ENCODE results near the gene YIF1B.
"Not testable (repeated sequence)": the region's sequence is repeated elsewhere in the genome, so short reads cannot be mapped to it uniquely, and the experiment has no call there.

Gene YIF1B

DNA sequence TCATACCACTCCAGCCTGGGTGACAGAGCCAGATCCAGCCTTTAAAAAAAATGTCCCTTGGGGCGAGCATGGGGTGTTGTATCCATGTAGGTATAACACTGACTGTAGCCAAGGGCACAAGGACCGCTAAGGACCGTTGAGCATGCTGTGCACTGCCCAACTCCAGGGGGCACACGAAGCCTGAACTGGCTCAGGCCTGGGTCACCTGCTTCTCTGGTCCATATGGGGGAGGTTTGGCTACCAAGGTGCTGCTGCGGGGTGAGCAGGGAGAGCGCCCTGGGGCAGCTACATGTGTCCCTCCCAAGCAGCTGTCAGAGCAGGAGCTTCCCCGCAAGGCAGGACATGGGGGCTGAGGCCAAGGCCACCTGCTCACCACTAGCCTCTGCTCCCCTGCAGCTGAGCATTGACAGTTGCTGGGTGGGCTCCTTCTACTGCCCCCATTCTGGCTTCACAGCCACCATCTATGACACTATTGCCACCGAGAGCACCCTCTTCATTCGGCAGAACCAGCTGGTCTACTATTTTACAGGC, 36.2 kb upstream of the YIF1B start:
- Histone ChIP-seq H3K27ac (no peak overlapping the region), H3K4me3 (ENCODE audit: low read depth, low read length) (no peak overlapping the region), H3K27me3 (replicated peaks) (no peaks in the 10 kb centered on the region), H3K36me3 (replicated peaks) (no peaks in the 10 kb centered on the region)
- TF ChIP-seq, protein P1, sequence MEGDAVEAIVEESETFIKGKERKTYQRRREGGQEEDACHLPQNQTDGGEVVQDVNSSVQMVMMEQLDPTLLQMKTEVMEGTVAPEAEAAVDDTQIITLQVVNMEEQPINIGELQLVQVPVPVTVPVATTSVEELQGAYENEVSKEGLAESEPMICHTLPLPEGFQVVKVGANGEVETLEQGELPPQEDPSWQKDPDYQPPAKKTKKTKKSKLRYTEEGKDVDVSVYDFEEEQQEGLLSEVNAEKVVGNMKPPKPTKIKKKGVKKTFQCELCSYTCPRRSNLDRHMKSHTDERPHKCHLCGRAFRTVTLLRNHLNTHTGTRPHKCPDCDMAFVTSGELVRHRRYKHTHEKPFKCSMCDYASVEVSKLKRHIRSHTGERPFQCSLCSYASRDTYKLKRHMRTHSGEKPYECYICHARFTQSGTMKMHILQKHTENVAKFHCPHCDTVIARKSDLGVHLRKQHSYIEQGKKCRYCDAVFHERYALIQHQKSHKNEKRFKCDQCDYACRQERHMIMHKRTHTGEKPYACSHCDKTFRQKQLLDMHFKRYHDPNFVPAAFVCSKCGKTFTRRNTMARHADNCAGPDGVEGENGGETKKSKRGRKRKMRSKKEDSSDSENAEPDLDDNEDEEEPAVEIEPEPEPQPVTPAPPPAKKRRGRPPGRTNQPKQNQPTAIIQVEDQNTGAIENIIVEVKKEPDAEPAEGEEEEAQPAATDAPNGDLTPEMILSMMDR (IDR thresholded peaks at IDR 0.05; ENCODE audit: low read depth, low read length, missing control alignments) = no peak
- in situ Hi-C loops (cut with HindIII; ENCODE audit: low pct_ligation_motif_present, low sequenced_read_pairs) = no loop called here
- no peak for DNase-seq

DNA sequence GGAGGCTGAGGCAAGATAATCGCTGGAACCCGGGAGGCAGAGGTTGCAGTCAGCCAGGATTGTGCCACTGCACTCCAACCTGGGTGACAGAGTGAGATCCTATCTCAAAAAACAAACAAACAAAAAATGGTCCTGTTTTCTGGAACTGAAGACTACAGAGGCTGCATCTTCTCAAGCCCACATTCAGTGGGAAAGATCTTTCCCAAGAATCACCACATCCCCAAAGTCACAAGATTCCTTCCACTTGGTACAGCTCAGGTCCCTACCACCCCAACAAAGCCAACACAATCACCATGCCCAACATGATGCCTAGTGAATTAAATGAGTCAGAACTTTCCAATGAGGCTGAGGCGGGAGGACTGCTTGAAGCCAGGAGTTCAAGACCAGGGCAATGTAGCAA, 35.1 kb upstream of the YIF1B start:
- Histone ChIP-seq H3K27ac (no peak overlapping the region), H3K36me3 (replicated peaks) (no peaks in the 10 kb centered on the region), H3K27me3 (replicated peaks) (no peaks in the 10 kb centered on the region), H3K4me3 (ENCODE audit: low read depth, low read length) (no peak overlapping the region)
- in situ Hi-C loops (cut with HindIII; ENCODE audit: low pct_ligation_motif_present, low sequenced_read_pairs) = no loop called here
- DNase-seq = no peak
- TF ChIP-seq, protein P1 (IDR thresholded peaks at IDR 0.05; ENCODE audit: low read depth, low read length, missing control alignments) = no peak

DNA sequence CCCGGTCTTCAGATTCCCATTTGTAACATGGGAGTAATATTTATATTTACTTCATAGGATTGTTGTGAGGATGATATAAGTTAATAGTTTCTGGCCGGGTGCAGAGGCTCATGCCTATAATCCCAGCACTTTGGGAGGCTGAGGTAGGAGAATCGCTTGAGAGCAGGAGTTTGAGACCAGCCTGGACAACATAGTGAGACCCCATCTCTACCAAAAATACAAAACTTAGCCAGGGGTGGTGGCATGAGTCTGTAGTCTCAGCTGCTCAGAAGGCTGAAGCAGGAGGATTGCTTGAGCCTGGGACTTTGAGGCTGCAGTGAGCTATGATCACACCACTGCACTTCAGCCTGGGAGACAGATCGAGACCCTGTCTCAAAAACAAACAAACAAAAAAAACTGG, 31.1 kb upstream of the YIF1B start:
- Histone ChIP-seq H3K27ac (no peak overlapping the region), H3K27me3 (replicated peaks) (no peaks in the 10 kb centered on the region), H3K4me3 (ENCODE audit: low read depth, low read length) (no peak overlapping the region), H3K36me3 (replicated peaks) (no peaks in the 10 kb centered on the region)
- in situ Hi-C loops (cut with HindIII; ENCODE audit: low pct_ligation_motif_present, low sequenced_read_pairs) = no loop called here
- TF ChIP-seq, protein P1 (IDR thresholded peaks at IDR 0.05; ENCODE audit: low read depth, low read length, missing control alignments) = no peak
- no peak for DNase-seq

DNA sequence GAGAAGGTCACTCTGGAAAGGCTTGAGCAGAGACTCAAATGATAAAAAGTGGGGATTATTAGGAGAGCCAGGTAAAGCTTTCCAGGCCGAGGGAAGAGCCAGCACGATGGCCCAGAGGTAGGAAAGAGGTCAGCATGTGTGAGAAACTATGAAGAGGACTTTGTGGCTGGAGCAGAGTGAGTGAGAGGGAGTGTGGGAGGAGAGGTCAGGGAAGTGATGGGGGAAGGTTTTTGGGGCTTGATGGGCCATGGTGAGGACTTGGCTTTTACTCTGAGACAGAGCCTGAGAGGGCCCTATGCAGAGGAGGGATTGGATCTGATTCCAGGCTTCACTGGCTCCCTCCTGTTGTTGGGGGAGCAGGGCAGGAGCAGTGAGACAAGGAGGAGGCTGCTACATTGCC, 25.2 kb upstream of the YIF1B start:
- no peaks in the 10 kb centered on the region for H3K27me3 ChIP-seq (replicated peaks)
- no peaks in the 10 kb centered on the region for H3K36me3 ChIP-seq (replicated peaks)
- TF ChIP-seq, protein P1 (IDR thresholded peaks at IDR 0.05; ENCODE audit: low read depth, low read length, missing control alignments) = no peak
- no peak for DNase-seq
- H3K4me3 ChIP-seq (ENCODE audit: low read depth, low read length) = no peak overlapping the region
- no peak overlapping the region for H3K27ac ChIP-seq
- in situ Hi-C loops (cut with HindIII; ENCODE audit: low pct_ligation_motif_present, low sequenced_read_pairs) = no loop called here

DNA sequence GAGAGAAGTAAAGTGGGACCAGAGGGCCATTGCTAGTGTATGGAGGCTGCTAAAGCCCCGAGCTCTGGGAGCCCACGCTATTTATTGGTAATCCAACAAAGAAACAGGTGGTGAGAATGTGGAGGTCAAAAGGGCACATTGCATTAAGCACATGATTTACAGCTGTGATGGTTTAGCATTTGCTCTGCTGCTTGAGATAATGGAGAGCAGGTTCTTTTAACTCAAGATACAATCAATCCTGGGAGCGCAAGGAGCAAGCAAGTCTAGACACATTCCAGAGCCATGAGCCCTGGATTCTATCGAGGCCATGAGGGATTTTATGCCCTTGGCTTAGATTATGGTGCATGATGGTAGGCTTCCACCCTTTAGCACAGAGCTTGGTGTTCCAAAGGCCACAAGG, 23.3 kb upstream of the YIF1B start:
- H3K27me3 ChIP-seq (replicated peaks); DNase-seq; H3K4me3 ChIP-seq (ENCODE audit: low read depth, low read length); in situ Hi-C loops (cut with HindIII; ENCODE audit: low pct_ligation_motif_present, low sequenced_read_pairs); H3K36me3 ChIP-seq (replicated peaks); H3K27ac ChIP-seq: not testable (repeated sequence)

DNA sequence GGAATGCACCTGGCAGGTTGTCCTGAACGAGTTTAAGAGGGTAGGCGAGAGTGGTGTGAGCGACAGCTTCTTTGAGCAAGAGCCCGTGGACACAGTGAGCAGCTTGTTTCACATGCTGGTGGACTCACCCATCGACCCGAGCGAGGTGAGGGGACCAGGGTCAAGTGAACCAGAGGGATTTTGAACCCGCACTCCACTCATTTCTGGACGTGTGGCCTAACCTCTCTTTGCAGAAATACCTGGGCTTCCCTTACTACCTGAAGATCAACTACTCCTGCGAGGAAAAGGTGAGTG, 21.6 kb upstream of the YIF1B start:
- no peaks in the 10 kb centered on the region for H3K27me3 ChIP-seq (replicated peaks)
- TF ChIP-seq, protein P1 (IDR thresholded peaks at IDR 0.05; ENCODE audit: low read depth, low read length, missing control alignments) = no peak
- no peaks in the 10 kb centered on the region for H3K36me3 ChIP-seq (replicated peaks)
- H3K4me3 ChIP-seq (ENCODE audit: low read depth, low read length) = peak overlapping the region; percentile 83
- no peak overlapping the region for H3K27ac ChIP-seq
- DNase-seq = no peak
- in situ Hi-C loops (cut with HindIII; ENCODE audit: low pct_ligation_motif_present, low sequenced_read_pairs) = no loop called here

All from brain microvascular endothelial cell (primary cell).